Neural progenitor cell (in vitro differentiated cells): ENCODE results near the gene COL26A1.

Source experiments
- CTCF ChIP-seq: fragments of 200-600 bp; sonication (generic); IDR thresholded peaks from 2 replicates; pipeline ENCODE4 v1.5.1; 2017; ENCODE audit warnings: antibody characterized with exemption, mild to moderate bottlenecking
- EZH2phosphoT487 ChIP-seq: fragments of 200-600 bp; sonication (generic); IDR thresholded peaks from 2 replicates; pipeline ENCODE4 v1.6.1; 2017; ENCODE audit warnings: antibody characterized with exemption

GRCh38 chr7:101386177-101386557 is 23.5 kb downstream of the COL26A1 start:
- no peak for TF ChIP-seq CTCF
- no peak for TF ChIP-seq EZH2phosphoT487
